Right lobe of liver (tissue), 6 donors: Measurements from ENCODE around the gene DCHS2. TPM values are rescaled to one million over a fixed set of nuclear protein-coding genes. Genes with fewer than 3 reads are reported as not detected.

ENCODE experiments used
- ATAC-seq, 4 donors: fragments of 200-7000 bp; cut with Tn5 transposase; one replicate each; pipeline ENCODE4 v1.9.1; 2020; ENCODE audit warnings: mild to moderate bottlenecking in 4 of 4, moderate library complexity in 4 of 4
- DNase-seq, 3 donors: peaks; one replicate each; pipeline ENCODE4 v3.0.0-alpha.2; 2020
- H3K27ac ChIP-seq, 3 donors: fragments of 200-600 bp; one replicate each; pipeline ENCODE4 v1.8.0; 2022
- H3K27me3 ChIP-seq, 2 donors: fragments of 200-600 bp; one replicate each; pipeline ENCODE4 v1.8.0; 2022
- H3K36me3 ChIP-seq, 4 donors: fragments of 200-600 bp; sonication (generic) in 1 of 4; one replicate each; pipeline versions ENCODE4 v1.5.1 to v1.8.0; 2017 to 2022; ENCODE audit warnings: control low read depth in 1 of 4
- H3K4me1 ChIP-seq, 4 donors: fragments of 200-600 bp; sonication (generic) in 1 of 4; one replicate each; pipeline versions ENCODE4 v1.5.1 to v1.8.0; 2017 to 2022; ENCODE audit warnings: control low read depth in 1 of 4
- H3K4me3 ChIP-seq, 3 donors: fragments of 200-600 bp; one replicate each; pipeline ENCODE4 v1.8.0; 2022
- H3K9me3 ChIP-seq, 4 donors: fragments of 200-600 bp; sonication (generic) in 1 of 4; one replicate each; pipeline versions ENCODE4 v1.5.1 to v1.8.0; 2017 to 2022; ENCODE audit warnings: control low read depth in 1 of 4
- POLR2A ChIP-seq: fragments of 450-650 bp; IDR thresholded peaks from one replicate; pipeline ENCODE4 v1.6.1; 2017; ENCODE audit warnings: antibody characterized with exemption, mild to moderate bottlenecking
- WGBS: methylation state at CpG from one replicate; pipeline ENCODE4 v1.1.6; 2018; ENCODE audit warnings: low coverage, low lambda C conversion rate; ENCODE audit not compliant: insufficient coverage; ENCODE audit errors: missing lambda C conversion rate; 5-methylcytosine and 5-hydroxymethylcytosine counted together
- intact Hi-C, 2 donors: fragments of 100-400 bp; cut with DNase I; formaldehyde crosslinking; loops; one replicate each; pipeline versions ENCODE4 v1.11.2 to v1.14.1; 2022
- total RNA-seq, 6 experiments: library from RNA; depleted of rRNA in 2 of 6; stranded (reverse); fragments of >200 nt in 2 of 6; fragmentation: NEBNext Ultra II Directional in 3 of 6; extraction: Animal tissue kit (Norgen Biotek cat#: 25700) in 3 of 6; gene quantifications; one replicate each; pipeline versions ENCODE4 v1.1.0 to v1.2.4, GENCODE V29; 2016 to 2023
- TF ChIP-seq, protein P1 (sequence below), 4 donors: fragments of 200-600 bp in 3 of 4; fragments of 450-650 bp in 1 of 4; IDR thresholded peaks; one replicate each; pipeline versions ENCODE4 v1.5.1 to v1.8.0; 2016 to 2022; ENCODE audit warnings: antibody characterized with exemption in 4 of 4, mild to moderate bottlenecking in 2 of 4
- donor health status: DM: no; HTN: yes; CAD: no.
- donor health status: DM: no; HTN: no; CAD: no.
- donor health status: DM: no; HTN: no; CAD: no.
- donor health status: DM: no; HTN: yes; CAD: no.
- donor health status: DM: no; HTN: yes; CAD: no.

DCHS2 gene
- total RNA-seq, 6 experiments from 2014 or later = 0.07 to 0.37 (median 0.12) TPM; not detected in 1

DNA sequence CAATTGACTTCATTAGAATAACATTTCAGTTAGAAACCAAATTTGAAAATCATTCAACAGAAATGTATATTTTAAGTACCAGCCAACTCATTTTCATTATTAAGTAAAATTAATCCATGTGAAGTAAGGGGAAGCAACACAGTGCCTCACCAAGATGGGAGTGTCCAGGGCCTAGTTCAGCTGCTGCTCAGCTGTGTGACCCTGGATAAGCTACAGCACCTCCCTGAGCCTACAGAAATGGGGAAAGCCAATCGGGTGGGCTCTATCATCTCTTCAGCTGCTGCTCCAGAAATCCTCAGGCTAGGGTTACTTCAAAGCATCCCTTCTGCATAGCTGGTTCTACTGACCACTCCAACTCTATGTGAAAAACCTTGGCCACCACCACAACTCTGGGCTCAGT is 18.7 kb downstream of the DCHS2 start:
- Histone ChIP-seq H3K27me3 (no peaks in the 10 kb centered on the region), H3K27ac (no peak overlapping the region), H3K4me3 (no peak overlapping the region), H3K36me3 (no peaks in the 10 kb centered on the region), H3K9me3 (no peaks in the 10 kb centered on the region), H3K4me1 (peaks cover 0 to 6% (median 0%) of the 10 kb centered on the region in 4 donors)
- TF ChIP-seq, protein P1, sequence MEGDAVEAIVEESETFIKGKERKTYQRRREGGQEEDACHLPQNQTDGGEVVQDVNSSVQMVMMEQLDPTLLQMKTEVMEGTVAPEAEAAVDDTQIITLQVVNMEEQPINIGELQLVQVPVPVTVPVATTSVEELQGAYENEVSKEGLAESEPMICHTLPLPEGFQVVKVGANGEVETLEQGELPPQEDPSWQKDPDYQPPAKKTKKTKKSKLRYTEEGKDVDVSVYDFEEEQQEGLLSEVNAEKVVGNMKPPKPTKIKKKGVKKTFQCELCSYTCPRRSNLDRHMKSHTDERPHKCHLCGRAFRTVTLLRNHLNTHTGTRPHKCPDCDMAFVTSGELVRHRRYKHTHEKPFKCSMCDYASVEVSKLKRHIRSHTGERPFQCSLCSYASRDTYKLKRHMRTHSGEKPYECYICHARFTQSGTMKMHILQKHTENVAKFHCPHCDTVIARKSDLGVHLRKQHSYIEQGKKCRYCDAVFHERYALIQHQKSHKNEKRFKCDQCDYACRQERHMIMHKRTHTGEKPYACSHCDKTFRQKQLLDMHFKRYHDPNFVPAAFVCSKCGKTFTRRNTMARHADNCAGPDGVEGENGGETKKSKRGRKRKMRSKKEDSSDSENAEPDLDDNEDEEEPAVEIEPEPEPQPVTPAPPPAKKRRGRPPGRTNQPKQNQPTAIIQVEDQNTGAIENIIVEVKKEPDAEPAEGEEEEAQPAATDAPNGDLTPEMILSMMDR (IDR thresholded peaks at IDR 0.05) = no peak
- TF ChIP-seq POLR2A = no peak
- DNase-seq (no peak), ATAC-seq (no peak)
- WGBS = 100% methylated on average over 1 of the region's 1 CpG
- intact Hi-C loops = no loop called here

GRCh38 chr4:154471526-154472331 is 19.9 kb downstream of the DCHS2 start:
- ATAC-seq = peak; percentile 93 to 99 (median 98)
- H3K27ac ChIP-seq = peak overlapping the region in 1 of 3 donors; percentile 51
- no peak for TF ChIP-seq POLR2A
- TF ChIP-seq, protein P1 (IDR thresholded peaks at IDR 0.05) = no peak
- intact Hi-C loops = no loop called here
- H3K4me1 ChIP-seq = peaks cover 0 to 6% (median 0%) of the 10 kb centered on the region in 4 donors
- H3K9me3 ChIP-seq = no peaks in the 10 kb centered on the region
- H3K36me3 ChIP-seq = no peaks in the 10 kb centered on the region
- no peak overlapping the region for H3K4me3 ChIP-seq
- no peaks in the 10 kb centered on the region for H3K27me3 ChIP-seq
- WGBS = 24% methylated on average over 4 of the region's 4 CpGs
- peak in 1 of 3 donors; percentile 56 for DNase-seq

DNA sequence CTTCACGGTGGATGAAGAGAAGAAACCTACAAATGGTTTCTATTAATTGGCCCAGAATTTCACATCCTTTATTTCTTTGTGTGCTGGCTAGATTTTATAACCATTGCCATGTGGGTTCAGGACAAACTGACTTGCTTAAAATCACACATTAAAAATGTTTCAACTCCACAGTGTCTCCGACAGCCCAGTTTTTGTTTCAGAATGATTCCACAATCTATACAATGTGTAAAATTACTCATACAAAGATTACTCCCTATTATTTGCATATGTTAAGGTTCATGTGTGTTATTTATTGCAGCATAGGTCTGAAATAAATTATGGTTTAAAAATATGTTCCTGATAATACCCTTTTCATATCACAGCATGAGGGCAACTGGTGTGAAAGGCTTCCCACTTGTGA is 20.6 kb downstream of the DCHS2 start:
- no peaks in the 10 kb centered on the region for H3K36me3 ChIP-seq
- peak overlapping the region in 1 of 3 donors; percentile 51 for H3K27ac ChIP-seq
- no peak overlapping the region for H3K4me3 ChIP-seq
- TF ChIP-seq POLR2A = no peak
- TF ChIP-seq, protein P1 (IDR thresholded peaks at IDR 0.05) = no peak
- H3K9me3 ChIP-seq = no peaks in the 10 kb centered on the region
- intact Hi-C loops = no loop called here
- H3K4me1 ChIP-seq = peaks cover 0 to 6% (median 0%) of the 10 kb centered on the region in 4 donors
- ATAC-seq (no peak), DNase-seq (no peak)
- no peaks in the 10 kb centered on the region for H3K27me3 ChIP-seq
- 53% methylated on average over 2 of the region's 2 CpGs for WGBS

- no peaks in the 10 kb centered on the region for H3K9me3 ChIP-seq
- no peak overlapping the region for H3K27ac ChIP-seq
- H3K36me3 ChIP-seq = no peaks in the 10 kb centered on the region
- TF ChIP-seq, protein P1 (IDR thresholded peaks at IDR 0.05) = no peak
- TF ChIP-seq POLR2A = no peak
- ATAC-seq = no peak
- no peak for DNase-seq
- peaks cover 0 to 6% (median 0%) of the 10 kb centered on the region in 4 donors for H3K4me1 ChIP-seq
- intact Hi-C loops = no loop called here
- H3K4me3 ChIP-seq = no peak overlapping the region
- WGBS = 85% methylated on average over 1 of the region's 1 CpG
- H3K27me3 ChIP-seq = no peaks in the 10 kb centered on the region
Observed at GRCh38 chr4:154467886-154468285, 23.7 kb downstream of the DCHS2 start.
